Neural cell (in vitro differentiated cells): ENCODE results near the gene EP400.

Source experiments
- EP300 ChIP-seq: fragments of 450-650 bp; conservative IDR thresholded peaks from 2 replicates; pipeline ENCODE4 v1.6.1; 2014; ENCODE audit warnings: antibody characterized with exemption, mild to moderate bottlenecking, moderate library complexity; ENCODE audit not compliant: poor library complexity, severe bottlenecking
- EZH2 ChIP-seq: fragments of 200-600, 300-800 bp; shearing (Covaris generic), sonication (generic); IDR thresholded peaks from 2 replicates; pipeline ENCODE4 v1.6.1; 2014; ENCODE audit warnings: antibody characterized with exemption, low read length, borderline replicate concordance, mild to moderate bottlenecking; ENCODE audit not compliant: insufficient read depth, poor library complexity, severe bottlenecking
- MXI1 ChIP-seq: fragments of 450-650 bp; conservative IDR thresholded peaks from 2 replicates; pipeline ENCODE4 v1.6.1; 2014; ENCODE audit warnings: antibody characterized with exemption, mild to moderate bottlenecking; ENCODE audit not compliant: poor library complexity, severe bottlenecking
- POLR2AphosphoS5 ChIP-seq: IDR thresholded peaks from 2 replicates; pipeline ENCODE4 v1.6.1; 2012
- RAD21 ChIP-seq: fragments of 450-650 bp; conservative IDR thresholded peaks from 2 replicates; pipeline ENCODE4 v1.6.1; 2014; ENCODE audit warnings: antibody characterized with exemption, mild to moderate bottlenecking, moderate library complexity
- SMC3 ChIP-seq: fragments of 450-650 bp; conservative IDR thresholded peaks from 2 replicates; pipeline ENCODE4 v1.6.1; 2014; ENCODE audit warnings: antibody characterized with exemption, mild to moderate bottlenecking, moderate library complexity; ENCODE audit not compliant: poor library complexity
- TAF1 ChIP-seq: IDR thresholded peaks from 2 replicates; pipeline ENCODE4 v1.6.1; 2012; ENCODE audit warnings: low read depth
- TF ChIP-seq, protein P1 (sequence below): fragments of 450-650 bp; IDR thresholded peaks from 2 replicates; pipeline ENCODE4 v1.5.1; 2014; ENCODE audit warnings: antibody characterized with exemption, mild to moderate bottlenecking, moderate library complexity; ENCODE audit not compliant: poor library complexity, severe bottlenecking
- TF ChIP-seq, protein P2 (sequence below): IDR thresholded peaks from 2 replicates; pipeline ENCODE4 v1.6.1; 2012; ENCODE audit warnings: borderline replicate concordance

DNA sequence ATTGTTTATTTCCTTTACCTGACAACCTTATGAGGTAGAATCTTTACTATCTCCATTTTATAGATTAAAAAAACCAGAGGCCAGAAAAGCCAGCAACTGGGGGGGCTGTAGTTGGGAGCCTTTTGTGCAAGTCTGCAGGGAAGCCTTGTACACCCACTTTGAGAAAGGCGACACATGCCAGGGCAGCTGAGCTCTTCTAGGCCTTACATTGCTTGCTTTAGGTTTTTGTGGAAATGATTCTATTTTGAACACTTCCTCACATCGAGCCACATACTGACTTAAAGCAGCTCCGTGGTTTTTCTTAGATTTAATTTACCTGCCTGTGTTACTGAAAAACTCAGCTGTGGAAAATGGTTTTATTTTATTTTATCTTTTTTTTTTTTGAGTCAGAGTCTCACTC lies 34.6 kb downstream of the EP400 start:
- TF ChIP-seq, protein P1, sequence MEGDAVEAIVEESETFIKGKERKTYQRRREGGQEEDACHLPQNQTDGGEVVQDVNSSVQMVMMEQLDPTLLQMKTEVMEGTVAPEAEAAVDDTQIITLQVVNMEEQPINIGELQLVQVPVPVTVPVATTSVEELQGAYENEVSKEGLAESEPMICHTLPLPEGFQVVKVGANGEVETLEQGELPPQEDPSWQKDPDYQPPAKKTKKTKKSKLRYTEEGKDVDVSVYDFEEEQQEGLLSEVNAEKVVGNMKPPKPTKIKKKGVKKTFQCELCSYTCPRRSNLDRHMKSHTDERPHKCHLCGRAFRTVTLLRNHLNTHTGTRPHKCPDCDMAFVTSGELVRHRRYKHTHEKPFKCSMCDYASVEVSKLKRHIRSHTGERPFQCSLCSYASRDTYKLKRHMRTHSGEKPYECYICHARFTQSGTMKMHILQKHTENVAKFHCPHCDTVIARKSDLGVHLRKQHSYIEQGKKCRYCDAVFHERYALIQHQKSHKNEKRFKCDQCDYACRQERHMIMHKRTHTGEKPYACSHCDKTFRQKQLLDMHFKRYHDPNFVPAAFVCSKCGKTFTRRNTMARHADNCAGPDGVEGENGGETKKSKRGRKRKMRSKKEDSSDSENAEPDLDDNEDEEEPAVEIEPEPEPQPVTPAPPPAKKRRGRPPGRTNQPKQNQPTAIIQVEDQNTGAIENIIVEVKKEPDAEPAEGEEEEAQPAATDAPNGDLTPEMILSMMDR = no peak
- TF ChIP-seq POLR2AphosphoS5 (no peak), SMC3 (no peak), TAF1 (no peak), EP300 (no peak), EZH2 (no peak), RAD21 (no peak), MXI1 (no peak)
- TF ChIP-seq, protein P2, sequence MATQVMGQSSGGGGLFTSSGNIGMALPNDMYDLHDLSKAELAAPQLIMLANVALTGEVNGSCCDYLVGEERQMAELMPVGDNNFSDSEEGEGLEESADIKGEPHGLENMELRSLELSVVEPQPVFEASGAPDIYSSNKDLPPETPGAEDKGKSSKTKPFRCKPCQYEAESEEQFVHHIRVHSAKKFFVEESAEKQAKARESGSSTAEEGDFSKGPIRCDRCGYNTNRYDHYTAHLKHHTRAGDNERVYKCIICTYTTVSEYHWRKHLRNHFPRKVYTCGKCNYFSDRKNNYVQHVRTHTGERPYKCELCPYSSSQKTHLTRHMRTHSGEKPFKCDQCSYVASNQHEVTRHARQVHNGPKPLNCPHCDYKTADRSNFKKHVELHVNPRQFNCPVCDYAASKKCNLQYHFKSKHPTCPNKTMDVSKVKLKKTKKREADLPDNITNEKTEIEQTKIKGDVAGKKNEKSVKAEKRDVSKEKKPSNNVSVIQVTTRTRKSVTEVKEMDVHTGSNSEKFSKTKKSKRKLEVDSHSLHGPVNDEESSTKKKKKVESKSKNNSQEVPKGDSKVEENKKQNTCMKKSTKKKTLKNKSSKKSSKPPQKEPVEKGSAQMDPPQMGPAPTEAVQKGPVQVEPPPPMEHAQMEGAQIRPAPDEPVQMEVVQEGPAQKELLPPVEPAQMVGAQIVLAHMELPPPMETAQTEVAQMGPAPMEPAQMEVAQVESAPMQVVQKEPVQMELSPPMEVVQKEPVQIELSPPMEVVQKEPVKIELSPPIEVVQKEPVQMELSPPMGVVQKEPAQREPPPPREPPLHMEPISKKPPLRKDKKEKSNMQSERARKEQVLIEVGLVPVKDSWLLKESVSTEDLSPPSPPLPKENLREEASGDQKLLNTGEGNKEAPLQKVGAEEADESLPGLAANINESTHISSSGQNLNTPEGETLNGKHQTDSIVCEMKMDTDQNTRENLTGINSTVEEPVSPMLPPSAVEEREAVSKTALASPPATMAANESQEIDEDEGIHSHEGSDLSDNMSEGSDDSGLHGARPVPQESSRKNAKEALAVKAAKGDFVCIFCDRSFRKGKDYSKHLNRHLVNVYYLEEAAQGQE = no peak
